Middle frontal gyrus (tissue), 1 donor: ENCODE data around the gene LATS2.

ENCODE experiments used
- DNase-seq: peaks from one replicate; pipeline ENCODE4 v3.0.0-alpha.2; 2015; ENCODE audit warnings: low spot score; ENCODE audit errors: extremely low spot score

The LATS2 gene

DNA sequence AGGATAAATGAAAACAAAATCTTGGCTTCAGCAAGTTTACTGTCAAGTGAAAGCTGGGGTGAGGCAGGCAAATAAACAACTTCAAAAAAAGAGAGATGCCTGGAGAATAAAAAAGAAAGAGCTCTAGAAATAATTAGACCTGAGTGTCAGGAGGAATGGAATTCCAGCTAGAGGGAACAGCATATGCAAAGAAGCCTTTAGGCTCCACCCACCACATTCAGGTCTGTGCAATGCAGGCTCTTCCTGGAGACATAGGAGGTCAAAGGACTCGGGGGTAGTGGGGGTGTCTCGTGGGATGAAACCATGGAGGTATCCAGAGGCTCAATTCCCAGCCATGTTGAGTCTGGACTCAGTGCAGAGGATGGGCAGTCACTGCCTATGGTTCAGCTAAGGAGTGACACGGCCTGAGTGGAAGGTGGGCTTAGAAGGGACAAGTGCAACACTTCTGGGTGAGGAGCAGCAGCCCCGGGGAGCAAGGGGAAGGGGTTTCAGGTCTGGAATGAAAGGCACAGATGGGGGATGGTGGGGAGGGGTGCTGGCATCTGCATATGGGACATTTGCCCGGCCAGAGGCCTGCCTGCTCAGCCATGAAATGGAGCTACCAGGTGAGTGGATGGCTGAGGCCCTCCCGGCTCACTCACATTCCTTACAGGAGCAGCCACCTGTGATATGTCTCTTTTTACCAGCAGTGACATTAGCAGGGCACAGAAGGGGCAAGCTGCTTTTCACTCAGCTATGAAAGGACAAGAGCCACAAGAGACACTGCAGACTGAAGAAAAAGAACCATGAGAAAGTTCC, 12.3 kb downstream of the LATS2 start:
- no peak for DNase-seq

DNA sequence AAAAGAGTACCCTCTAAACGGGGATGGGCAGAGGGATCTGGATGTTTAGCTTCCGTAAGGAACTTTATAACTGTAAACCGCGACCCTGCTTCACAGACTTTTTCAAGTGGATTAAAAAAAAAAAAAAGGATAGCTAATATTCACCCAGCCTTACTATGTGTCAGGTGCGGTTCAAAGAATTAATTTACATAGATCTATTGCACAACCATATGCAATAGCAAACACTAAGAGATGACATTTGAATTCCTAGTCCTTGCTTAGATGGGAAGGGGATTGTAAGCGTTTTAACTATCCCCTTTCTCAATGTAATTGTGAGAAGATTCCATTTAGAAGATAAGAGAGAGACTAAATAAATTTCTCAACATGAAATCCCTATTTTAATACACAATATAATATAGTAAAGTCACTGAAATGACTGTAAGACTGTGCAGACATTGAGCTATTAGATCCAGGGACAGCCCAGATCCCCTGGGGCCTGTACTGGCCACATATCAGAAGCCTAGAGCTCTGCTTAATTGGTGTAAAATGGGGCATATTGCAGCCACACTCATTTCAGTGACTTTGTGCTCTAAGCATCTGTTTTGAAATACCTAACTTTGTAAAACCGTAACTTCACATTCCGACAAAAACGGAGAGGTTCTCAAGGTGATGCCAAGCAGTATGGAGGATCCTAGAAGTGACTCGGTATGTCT, 13.6 kb downstream of the LATS2 start:
- no peak for DNase-seq

DNA sequence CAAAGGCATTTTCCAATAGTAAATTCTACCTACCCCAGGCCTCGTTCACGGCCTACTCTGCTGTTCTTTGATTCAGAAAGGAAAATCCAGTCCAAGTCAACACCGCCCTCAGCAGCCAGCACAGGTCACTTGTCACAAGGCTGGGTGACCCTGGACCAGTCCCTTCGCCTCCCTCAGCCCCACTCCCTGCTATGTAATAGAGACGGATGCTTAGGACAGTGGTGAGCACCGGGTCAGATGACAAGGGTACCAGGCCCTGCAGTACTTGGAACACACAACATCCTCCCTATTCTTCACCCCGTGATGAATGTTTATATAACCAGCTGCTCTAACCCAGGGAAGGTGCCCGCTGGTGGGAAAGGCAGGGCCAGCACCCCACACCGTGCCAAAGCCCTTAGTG, 14.3 kb downstream of the LATS2 start:
- no peak for DNase-seq

DNA sequence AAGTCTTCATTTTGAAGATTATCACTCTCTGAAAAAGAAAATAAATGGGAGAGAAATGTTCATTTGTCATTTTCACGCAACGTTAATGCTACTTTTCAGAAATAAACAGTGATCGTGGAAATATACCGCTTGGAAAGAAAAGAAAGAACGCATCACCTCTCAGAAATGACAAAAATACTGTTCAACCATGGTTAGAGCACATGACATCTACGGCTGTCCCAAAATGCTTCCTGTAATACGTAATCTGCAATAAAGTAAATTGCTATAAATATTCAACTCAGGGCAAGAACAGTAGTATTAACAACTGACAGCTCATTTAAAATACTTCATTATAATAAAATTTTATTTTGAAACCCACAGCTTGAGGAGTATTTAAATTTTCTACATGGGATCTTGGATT, 15.2 kb downstream of the LATS2 start:
- no peak for DNase-seq

DNA sequence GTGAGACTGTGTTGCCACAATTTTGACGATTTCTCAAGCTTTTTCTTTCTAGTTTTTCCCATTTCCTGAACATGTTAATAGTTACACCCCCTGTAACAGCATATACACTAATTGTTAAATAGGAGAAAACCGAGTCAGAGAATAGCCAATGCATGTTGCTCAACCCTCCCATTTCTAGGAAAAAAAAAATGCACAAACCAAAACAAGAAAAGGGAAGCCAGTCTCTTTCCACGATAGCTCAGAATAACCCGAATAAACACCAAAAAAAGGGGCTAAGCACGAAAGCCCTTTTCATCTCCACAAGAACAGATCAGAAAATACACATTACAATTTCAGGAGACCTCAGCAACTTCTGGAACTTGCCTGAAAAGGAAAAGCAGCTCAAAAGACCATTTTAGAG, 16.3 kb downstream of the LATS2 start:
- DNase-seq, result no peak

DNA sequence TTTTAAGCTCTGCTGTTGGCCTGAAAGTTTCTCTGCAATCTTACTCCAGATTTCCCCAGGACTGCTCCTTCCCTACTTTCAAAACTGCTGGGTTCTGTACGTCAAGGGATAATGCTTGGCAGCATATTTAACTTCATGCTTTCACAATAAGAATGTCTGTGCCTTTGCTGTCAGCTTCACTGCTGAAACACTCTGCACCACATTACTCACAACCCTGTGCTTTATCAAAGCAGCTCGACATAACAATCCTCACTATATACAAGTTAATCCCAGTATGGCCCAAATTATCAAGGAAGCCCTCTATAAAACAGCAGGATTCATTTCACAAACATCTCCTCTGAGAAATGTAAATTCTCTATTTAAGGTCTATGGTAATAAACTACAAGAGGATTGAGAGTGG, 17.5 kb downstream of the LATS2 start:
- no peak for DNase-seq

DNA sequence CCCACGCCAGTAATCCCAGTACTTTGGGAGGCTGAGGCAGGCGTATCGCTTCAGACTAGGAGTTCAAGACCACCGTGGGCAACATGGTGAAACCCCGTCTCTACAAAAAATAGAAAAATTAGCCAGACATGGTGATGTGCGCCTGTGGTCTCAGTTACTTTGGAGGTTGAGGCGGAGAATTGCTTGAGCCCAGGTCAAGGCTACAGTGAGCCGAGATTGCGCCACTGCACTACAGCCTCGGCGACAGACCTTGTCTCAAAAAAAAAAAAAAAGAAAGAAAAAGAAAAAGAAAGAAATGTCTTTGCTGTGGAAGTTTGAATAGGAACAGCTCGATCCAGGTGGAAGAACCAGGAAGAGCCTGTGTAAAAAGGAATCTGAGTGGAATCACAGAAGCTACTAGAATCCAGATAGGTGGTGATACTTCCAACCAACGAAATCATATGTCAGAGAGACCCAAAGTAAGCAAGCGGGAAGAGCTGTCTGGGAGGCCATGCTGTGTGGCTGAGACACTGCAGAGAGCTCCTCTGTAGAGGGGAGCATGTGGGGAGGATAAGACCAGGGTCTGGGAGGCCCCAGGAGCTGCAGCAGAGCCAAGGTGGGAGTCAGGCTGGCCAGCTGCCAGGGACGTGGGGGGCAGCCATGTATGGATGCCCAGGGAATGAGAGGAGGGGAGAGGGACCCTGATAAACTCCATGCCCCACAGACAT, 21.1 kb downstream of the LATS2 start:
- DNase-seq, result no peak

DNA sequence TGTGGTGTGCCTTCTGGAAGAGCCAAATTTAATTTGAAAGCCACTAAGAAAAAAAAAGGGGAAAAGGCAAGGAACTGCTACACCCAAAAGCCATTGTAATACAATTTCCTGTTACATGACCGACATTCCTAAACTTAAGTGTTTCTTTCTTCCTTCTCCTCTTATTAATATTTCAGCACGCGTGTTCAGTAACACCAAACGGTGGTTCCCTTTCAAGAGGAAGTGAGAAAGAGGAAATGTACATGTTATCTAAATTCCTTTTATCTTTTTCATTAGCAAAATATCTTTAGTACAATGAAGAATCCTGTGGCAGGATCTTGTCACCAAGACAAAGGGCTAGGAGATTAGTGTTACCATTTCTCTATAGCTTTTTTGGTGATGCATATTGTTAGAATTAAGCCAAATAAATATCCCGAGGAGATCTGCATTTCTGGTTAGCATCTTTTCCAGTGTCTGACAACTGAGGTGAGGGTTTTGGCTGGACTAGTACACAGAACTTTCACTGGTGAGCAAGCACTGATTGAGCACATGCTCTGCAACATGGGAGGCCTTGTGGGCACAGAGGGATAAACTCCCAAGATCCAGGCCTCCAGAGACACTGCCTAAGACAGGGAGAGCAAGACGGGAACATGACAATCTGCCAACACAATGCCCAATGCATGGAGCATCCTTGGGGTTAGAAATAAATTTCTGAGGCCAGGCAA, 22.1 kb downstream of the LATS2 start:
- DNase-seq, result no peak

DNA sequence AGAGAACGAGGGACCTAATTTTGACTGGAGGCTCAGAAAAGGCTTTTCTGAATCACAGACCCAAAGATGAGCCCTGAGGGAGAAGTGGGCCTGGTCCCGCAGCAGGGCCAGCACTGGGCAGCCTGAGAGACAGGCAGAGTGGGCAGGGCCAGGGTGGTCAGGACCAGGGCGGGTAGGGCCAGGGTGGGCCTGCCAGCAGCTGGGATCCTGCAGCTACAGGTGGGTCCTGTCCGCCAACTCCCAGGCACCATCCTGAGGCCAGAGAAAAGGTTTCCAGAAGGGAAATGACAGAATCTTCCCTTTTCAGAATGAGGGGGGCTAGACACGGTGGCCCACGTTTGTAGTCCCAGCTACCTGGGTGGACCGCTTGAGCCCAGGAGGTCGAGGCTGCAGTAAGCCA, 23.7 kb downstream of the LATS2 start:
- no peak for DNase-seq

DNA sequence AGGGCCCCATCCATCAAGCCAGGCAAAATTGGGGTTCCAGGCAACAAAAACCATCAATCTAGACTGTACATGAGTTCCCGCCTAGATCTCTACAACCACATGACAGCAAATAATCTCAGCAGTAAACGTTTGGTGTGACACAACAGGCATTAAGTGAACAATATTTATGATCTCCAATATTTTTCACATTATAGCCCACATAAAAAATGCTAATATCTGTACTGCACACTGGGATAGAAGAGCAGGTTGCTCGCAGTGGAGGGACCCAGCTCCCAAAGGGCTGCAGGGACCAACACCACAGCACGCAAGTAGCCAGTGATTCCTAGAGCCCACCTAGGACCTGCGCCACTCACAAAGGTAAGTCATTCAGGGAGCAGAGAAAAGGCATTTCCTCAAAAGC, 25.9 kb downstream of the LATS2 start:
- DNase-seq, result no peak

DNA sequence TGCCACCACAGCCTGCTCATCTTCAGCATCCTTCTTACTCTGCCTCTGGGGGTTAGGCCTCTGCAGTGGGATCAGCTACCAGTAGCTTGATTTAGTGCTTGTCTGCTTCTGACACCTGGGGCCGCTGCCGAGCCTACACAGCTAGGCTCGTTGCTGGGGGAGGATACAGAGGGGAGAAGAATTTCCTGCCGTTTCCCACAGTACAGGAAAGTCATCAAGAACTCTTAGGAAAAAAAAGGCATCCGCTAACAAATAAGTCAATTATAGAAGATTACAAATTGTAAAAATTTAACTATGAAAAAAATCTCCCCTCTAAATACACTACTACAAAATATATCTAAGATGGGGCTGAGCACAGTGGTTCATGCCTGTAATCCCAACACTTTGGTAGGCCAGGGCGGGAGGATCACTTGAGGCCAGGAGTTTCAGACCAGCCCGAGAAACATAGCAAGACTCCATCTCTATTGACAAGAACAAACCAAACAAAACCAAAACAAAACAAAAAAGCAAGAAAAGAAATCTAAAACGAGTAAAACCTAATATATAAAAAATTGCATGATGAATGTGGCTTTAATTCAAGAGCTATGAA, 26.7 kb downstream of the LATS2 start:
- DNase-seq, result no peak

DNA sequence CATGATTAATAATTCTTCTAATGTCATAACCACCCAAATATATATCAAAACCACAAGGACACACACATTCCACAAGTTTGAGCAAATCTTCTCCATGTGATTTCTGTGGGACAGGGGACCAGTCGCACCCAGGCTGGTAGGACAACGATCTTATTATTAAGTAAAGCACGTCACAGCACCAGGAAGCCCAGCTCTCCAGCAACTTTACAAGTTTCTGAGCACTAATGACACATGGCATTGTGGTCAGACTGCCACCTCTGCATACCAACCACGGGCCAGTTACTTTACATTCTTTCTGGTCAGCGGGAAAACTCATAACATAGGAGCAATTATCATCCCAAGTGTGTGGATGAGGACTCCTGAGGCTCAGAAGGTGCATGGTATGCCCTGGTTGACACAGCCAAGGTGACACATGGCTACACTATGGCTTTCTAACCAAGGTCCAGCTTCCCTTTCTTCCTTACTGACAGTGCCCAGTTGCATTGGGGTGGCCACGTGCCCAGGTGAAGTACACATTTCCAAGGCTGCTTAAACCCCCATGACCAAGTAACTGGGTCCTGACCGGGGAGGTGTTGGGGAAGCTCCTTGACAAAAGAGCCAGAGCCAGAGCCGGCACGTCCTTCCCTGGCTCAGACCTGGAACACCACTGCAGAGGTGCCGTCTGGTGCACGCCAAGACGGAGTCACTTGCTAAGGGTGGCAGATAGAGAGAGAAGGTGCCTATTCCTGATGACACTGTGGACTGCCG, 27.4 kb downstream of the LATS2 start:
- no peak for DNase-seq

DNA sequence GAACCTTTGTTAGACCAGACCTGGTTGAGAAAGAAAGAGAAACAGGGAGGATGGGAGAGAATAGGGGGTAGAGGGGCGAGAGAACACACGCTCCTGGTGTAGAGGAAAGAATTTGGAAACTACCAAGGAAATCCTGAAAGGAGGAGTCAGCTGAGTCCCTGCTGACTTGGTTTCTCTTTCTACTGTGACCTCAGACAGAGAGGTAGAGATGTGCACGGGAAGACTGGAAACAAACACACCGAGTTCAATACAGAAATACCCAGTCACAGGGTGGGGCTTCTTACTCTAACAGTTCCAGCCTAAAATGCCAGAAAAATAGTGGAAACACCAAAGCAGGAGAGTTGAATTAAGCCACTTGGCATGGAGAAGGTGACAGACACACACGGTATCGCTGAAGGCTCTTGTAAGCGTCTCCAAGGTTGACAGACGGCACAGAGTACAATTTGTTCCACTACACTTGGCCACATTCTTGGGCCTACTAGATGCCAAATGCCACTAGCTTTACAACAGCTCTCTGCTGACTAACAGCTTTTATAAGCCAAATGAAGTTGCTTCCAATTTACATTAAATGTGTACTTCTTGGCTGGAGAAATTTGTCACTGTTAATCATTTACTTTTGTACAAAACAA, 28.1 kb downstream of the LATS2 start:
- no peak for DNase-seq

DNA sequence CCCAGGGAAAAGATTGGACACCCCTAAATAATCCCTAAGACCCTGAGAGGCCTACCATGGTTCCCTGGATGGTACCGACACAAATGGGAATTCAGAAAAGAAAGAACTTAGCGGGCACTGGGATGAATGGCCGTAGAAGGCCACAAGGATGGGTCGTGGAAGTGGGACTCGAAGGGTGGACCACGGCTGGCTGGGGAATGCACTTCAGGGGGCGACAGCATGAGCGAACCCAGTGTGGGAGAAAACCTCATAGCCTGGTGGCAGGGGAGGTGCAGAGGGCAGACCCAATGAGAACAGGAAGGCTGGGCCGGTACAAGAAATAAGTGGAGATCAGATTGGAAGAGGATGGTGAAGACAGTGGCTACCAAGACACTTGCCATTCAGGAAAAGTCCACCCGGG, 28.7 kb downstream of the LATS2 start:
- no peak for DNase-seq

DNA sequence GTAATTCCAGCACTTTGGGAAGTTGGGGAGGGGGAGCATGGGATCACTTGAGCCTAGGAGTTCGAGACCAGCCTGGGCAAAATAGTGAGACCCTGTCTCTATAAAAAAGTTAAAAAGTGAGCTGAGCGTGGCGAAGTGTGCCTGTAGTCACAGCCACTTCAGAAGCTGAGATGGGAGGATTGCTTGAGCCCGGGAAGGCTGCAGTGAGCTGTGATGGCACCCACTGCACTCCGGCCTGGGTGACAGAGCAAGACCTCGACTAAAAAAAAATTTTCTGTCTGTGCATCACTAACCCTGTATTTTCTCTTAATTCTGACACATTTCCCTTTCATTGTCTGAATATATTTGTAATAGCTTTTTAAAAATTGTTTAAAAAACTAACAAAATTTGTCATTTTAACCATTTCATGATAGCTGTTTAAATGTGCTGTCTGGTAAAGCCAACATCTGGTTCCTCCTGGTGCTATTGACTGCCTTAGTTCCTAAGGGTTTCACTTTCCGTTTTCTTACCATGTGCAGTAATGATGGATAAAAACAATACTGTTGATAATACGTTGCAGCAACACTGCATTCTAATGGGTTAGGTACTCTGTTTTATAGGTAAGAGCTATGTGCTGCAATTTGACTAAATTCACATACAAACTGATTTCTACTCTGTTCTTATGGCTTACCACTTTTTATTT, 29.7 kb downstream of the LATS2 start:
- DNase-seq, result no peak

DNA sequence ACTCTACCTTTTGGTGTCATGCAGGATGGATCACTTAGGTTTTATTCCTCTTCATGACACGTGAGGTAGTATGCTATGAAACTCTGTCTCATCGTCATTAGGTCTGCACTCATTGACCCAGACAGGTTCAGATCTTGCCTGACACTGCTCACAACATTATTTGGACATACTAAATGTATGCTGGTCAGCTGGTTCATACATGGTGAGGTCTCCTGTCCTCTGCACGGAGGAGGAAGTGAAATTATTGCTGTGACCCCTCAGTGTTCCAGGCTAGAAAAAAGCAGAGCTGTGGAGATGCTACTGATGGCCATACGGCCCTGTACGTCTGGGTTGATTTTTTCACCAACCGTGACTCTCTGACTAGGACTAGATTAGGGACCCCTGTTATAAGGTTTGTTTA, 35.8 kb downstream of the LATS2 start:
- DNase-seq, result no peak

DNA sequence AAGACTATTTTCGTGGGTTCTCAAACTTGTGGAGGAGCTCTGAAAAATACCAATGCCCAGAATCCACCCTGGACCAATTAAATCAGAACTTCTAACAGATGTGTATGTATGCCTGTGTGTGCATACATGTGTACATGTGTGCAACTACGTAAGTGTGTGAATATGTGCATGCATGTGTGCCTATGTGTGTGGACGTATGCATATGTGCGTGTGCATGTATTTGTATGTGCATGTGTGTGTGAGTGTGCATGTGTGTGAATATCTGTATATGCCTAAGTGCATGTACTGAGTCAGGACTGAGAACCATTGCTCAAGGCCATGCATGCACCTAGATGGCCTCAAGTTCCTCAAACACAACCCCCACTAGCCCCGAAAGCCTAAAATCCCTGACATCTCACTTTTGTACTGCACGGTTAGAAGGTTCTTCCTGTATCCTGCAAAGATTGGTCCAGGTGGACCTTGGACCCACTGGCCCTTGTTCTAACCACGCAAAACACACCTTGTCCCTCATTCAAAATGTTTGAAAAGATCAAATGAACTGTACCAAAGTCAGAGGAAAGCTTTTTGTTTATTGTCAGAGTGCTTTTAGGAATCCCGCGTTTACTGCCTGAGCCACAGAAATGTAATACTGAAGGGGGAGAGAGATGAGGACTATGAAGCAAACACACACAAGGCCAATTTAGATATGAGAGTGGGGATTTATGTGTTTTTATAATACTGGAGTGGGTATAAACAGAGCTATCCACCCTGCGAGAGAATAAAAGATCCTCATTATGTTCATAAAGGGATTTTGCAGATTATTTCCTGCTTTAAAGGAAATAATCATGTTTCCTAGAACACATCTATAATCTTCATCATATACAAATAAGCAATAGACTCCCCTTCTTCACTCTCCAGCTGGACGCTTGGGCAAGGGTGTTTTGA, 39.1 kb downstream of the LATS2 start:
- DNase-seq, result no peak

DNA sequence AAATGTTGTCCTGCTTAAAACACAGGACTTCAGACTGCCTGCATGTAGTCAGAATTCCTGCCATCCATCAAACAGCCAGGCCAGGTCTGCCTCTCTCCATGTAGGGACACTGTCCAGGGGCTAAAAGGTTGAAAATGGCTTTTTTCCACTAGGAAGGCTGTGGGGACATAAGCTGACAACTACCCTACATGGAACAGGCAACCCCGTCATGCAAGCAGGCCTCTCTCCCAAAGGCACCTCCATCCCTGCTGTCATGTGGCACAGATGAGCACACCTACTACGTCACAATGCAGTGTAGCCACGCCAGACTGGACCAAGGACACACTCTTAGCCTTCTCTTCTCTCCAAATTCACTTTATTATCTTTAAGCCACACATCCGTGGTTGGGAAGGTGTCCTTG, 40.8 kb downstream of the LATS2 start:
- no peak for DNase-seq

DNA sequence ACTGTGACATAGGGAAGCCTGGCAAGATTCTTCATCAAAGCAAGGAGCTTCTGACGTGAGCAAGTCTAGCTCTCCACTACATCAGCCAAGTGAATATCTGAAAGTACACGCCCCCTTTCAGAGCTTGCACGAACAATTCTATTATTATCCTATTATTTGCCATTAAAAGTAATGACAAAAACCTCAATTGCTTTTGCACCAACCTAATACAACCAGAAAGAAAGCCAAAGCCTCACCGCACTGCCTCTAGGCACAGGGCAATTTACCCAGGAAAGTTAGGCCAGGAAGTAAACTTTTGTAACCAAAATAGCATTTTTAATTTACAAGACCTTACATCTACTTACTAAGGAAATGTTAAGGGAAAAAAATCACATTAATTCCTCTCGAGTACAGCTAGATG, 41.2 kb downstream of the LATS2 start:
- DNase-seq, result no peak
